Measurements from ENCODE around the gene CAB39.

Gene CAB39

GRCh38 chr2:230865307-230865765 is 152.7 kb downstream of the CAB39 start:
- DNase-seq = no peak

- DNase-seq = peak; percentile 41
These were observed 153.4 kb downstream of the CAB39 start for GRCh38 chr2:230865766-230866755.

GRCh38 chr2:230866756-230867523 is 154.3 kb downstream of the CAB39 start:
- peak; percentile 74 for DNase-seq

GRCh38 chr2:230868161-230868946 is 155.7 kb downstream of the CAB39 start:
- no peak for DNase-seq

- no peak for DNase-seq
These were observed 156.6 kb downstream of the CAB39 start for GRCh38 chr2:230868947-230869913.

- no peak for DNase-seq
These were observed 157.4 kb downstream of the CAB39 start for GRCh38 chr2:230869914-230870543.

Measured in activated gamma-delta T cell treated with Interleukin-2 at 50 U/mL for 16 hours (primary cell).